HEK293 (cell line): ENCODE measurements around the gene WDR48.

Source experiments
- YY1 ChIP-seq: fragments of 450-650 bp; formaldehyde crosslinking; IDR thresholded peaks from 2 replicates; pipeline ENCODE4 v1.5.1; 2018; ENCODE audit warnings: missing biosample characterization, missing genetic modification characterization
- ZNF292 ChIP-seq: fragments of 450-650 bp; formaldehyde crosslinking; IDR thresholded peaks from 2 replicates; pipeline ENCODE4 v1.5.1; 2016; ENCODE audit warnings: low read depth, missing biosample characterization, missing genetic modification characterization, borderline replicate concordance
- ZNF555 ChIP-seq: fragments of 450-650 bp; formaldehyde crosslinking; conservative IDR thresholded peaks from 2 replicates; pipeline ENCODE4 v1.5.1; 2017; ENCODE audit warnings: missing biosample characterization, mild to moderate bottlenecking, missing genetic modification characterization, inconsistent platforms
- TF ChIP-seq, protein P1 (sequence below): fragments of 450-650 bp; formaldehyde crosslinking; IDR thresholded peaks from 2 replicates; pipeline ENCODE4 v1.5.1; 2016; ENCODE audit warnings: missing biosample characterization, missing genetic modification characterization

- TF ChIP-seq, protein P1, sequence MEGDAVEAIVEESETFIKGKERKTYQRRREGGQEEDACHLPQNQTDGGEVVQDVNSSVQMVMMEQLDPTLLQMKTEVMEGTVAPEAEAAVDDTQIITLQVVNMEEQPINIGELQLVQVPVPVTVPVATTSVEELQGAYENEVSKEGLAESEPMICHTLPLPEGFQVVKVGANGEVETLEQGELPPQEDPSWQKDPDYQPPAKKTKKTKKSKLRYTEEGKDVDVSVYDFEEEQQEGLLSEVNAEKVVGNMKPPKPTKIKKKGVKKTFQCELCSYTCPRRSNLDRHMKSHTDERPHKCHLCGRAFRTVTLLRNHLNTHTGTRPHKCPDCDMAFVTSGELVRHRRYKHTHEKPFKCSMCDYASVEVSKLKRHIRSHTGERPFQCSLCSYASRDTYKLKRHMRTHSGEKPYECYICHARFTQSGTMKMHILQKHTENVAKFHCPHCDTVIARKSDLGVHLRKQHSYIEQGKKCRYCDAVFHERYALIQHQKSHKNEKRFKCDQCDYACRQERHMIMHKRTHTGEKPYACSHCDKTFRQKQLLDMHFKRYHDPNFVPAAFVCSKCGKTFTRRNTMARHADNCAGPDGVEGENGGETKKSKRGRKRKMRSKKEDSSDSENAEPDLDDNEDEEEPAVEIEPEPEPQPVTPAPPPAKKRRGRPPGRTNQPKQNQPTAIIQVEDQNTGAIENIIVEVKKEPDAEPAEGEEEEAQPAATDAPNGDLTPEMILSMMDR (tag by site-specific recombination): no peak
- TF ChIP-seq ZNF555 (tag by site-specific recombination): no peak
- TF ChIP-seq YY1 (tag by site-specific recombination): no peak
- no peak for TF ChIP-seq ZNF292 (tag by site-specific recombination)
Observed at GRCh38 chr3:39144095-39144747, 92.4 kb downstream of the WDR48 start.
